Neural progenitor cell (in vitro differentiated cells): ENCODE data around the gene TLR4.

ENCODE experiments used
- CTCF ChIP-seq: fragments of 200-600 bp; sonication (generic); IDR thresholded peaks from 2 replicates; pipeline ENCODE4 v1.5.1; 2017; ENCODE audit warnings: antibody characterized with exemption, mild to moderate bottlenecking
- EZH2phosphoT487 ChIP-seq: fragments of 200-600 bp; sonication (generic); IDR thresholded peaks from 2 replicates; pipeline ENCODE4 v1.6.1; 2017; ENCODE audit warnings: antibody characterized with exemption

GRCh38 chr9:117734523-117735314 is 30.5 kb downstream of the TLR4 start:
- TF ChIP-seq CTCF (no peak), EZH2phosphoT487 (no peak)
